ENCODE data around the gene CEP20.

DNA sequence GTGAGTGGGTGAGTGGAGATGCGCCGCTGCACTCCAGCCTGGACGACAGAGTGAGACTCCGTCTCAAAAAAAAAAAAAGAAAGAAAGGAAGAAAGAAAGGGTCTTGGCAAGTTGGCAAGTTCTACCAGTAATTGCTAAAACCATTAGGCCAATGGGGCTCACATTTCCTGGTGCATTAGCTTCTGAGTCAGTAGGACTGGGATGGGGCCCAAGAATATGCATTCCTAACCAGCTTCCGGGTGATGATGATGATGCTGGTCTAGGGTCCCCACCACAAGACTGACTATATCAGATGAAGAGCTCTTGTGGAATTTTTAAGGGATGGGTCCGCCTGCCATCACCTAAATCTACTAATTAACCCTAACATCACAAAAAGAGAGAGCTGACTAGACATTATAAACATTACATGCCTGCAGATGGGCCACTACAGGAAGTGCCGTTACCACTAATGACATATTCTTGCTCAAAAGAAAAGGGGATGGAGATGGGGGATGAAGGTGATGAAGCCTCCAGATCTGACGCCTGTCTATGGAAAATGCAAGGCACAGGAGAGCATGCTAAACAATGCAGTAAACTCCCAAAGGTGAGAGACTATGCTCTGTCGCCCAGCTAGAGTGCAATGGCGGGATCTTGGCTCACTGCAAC lies 44.6 kb downstream of the CEP20 start:
- TF ChIP-seq, protein P1, sequence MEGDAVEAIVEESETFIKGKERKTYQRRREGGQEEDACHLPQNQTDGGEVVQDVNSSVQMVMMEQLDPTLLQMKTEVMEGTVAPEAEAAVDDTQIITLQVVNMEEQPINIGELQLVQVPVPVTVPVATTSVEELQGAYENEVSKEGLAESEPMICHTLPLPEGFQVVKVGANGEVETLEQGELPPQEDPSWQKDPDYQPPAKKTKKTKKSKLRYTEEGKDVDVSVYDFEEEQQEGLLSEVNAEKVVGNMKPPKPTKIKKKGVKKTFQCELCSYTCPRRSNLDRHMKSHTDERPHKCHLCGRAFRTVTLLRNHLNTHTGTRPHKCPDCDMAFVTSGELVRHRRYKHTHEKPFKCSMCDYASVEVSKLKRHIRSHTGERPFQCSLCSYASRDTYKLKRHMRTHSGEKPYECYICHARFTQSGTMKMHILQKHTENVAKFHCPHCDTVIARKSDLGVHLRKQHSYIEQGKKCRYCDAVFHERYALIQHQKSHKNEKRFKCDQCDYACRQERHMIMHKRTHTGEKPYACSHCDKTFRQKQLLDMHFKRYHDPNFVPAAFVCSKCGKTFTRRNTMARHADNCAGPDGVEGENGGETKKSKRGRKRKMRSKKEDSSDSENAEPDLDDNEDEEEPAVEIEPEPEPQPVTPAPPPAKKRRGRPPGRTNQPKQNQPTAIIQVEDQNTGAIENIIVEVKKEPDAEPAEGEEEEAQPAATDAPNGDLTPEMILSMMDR (IDR thresholded peaks at IDR 0.05) = no peak
- TF ChIP-seq, protein P2, sequence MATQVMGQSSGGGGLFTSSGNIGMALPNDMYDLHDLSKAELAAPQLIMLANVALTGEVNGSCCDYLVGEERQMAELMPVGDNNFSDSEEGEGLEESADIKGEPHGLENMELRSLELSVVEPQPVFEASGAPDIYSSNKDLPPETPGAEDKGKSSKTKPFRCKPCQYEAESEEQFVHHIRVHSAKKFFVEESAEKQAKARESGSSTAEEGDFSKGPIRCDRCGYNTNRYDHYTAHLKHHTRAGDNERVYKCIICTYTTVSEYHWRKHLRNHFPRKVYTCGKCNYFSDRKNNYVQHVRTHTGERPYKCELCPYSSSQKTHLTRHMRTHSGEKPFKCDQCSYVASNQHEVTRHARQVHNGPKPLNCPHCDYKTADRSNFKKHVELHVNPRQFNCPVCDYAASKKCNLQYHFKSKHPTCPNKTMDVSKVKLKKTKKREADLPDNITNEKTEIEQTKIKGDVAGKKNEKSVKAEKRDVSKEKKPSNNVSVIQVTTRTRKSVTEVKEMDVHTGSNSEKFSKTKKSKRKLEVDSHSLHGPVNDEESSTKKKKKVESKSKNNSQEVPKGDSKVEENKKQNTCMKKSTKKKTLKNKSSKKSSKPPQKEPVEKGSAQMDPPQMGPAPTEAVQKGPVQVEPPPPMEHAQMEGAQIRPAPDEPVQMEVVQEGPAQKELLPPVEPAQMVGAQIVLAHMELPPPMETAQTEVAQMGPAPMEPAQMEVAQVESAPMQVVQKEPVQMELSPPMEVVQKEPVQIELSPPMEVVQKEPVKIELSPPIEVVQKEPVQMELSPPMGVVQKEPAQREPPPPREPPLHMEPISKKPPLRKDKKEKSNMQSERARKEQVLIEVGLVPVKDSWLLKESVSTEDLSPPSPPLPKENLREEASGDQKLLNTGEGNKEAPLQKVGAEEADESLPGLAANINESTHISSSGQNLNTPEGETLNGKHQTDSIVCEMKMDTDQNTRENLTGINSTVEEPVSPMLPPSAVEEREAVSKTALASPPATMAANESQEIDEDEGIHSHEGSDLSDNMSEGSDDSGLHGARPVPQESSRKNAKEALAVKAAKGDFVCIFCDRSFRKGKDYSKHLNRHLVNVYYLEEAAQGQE (IDR thresholded peaks at IDR 0.05; ENCODE audit: insufficient read depth in 1 of 2, low read depth in 2 of 2, low read length in 1 of 2) = no peak
- no peak for TF ChIP-seq POLR2AphosphoS5 (IDR thresholded peaks at IDR 0.05; ENCODE audit: low read depth, low read length)
- no peak for TF ChIP-seq TCF7L2 (IDR thresholded peaks at IDR 0.05; ENCODE audit: low read depth, low read length)
- no peak for TF ChIP-seq SIN3A (IDR thresholded peaks at IDR 0.05; ENCODE audit: borderline replicate concordance, insufficient read depth, low read depth, low read length)
